K562 (cell line): ENCODE results near the gene IPO13. TPM values are rescaled to one million over a fixed set of nuclear protein-coding genes. Genes with fewer than 3 reads are reported as not detected.

Experiments
- AFF4 ChIP-seq: sonication (generic); formaldehyde crosslinking; IDR thresholded peaks from 2 replicates; pipeline ENCODE4 v1.8.0; 2023; ENCODE audit warnings: mild to moderate bottlenecking, missing genetic modification reagents
- CTCFL ChIP-seq: IDR thresholded peaks from 2 replicates; pipeline ENCODE4 v1.6.1; 2011; ENCODE audit warnings: borderline replicate concordance, low read depth, mild to moderate bottlenecking, moderate library complexity, low read length; ENCODE audit not compliant: insufficient read depth, poor library complexity, severe bottlenecking
- KAT8 ChIP-seq: fragments of 450-650 bp; IDR thresholded peaks from 2 replicates; pipeline ENCODE4 v1.6.1; 2016; ENCODE audit warnings: low read depth, mild to moderate bottlenecking
- MGA ChIP-seq: fragments of 450-650 bp; IDR thresholded peaks from 2 replicates; pipeline ENCODE4 v1.6.1; 2016; ENCODE audit warnings: mild to moderate bottlenecking, moderate library complexity
- SAFB ChIP-seq: fragments of 200-400 bp; formaldehyde crosslinking; IDR thresholded peaks from 2 replicates; pipeline ENCODE4 v1.6.1; 2017; ENCODE audit warnings: low read depth, low read length, borderline replicate concordance
- SAFB2 ChIP-seq: fragments of 200-400 bp; formaldehyde crosslinking; IDR thresholded peaks from 2 replicates; pipeline ENCODE4 v1.6.1; 2018; ENCODE audit warnings: borderline replicate concordance, low read length, low read depth, moderate library complexity; ENCODE audit not compliant: severe bottlenecking
- TEAD2 ChIP-seq: fragments of 450-650 bp; IDR thresholded peaks from 2 replicates; pipeline ENCODE4 v1.6.1; 2016; ENCODE audit warnings: missing genetic modification characterization, control low read depth, missing compliant biosample characterization
- ZNF133 ChIP-seq: fragments of 250-450 bp; sonication (Bioruptor Pico); IDR thresholded peaks from 2 replicates; pipeline ENCODE4 v1.4.0; 2020; ENCODE audit warnings: mild to moderate bottlenecking
- polyA plus RNA-seq, 8 experiments: library from polyadenylated mRNA; depleted of rRNA in 4 of 8; stranded (reverse) in 5 of 8; unstranded in 3 of 8; fragments of >200 nt; fragmentation: Nextera tagmentation in 2 of 8; fragmentation: Illumina TruSeq in 1 of 8; extraction: Ambion mirVana in 2 of 8; extraction: Trizol in 1 of 8; gene quantifications; 2 replicates each; pipeline versions ENCODE4 v1.2.1 to v1.2.3, GENCODE V29; 2011 to 2014; ENCODE audit warnings: inconsistent platforms in 1 of 8, missing spikeins in 1 of 8
- total RNA-seq, 7 experiments: library from RNA; depleted of rRNA in 6 of 7; stranded (reverse); fragments of >200 nt in 6 of 7; fragmentation: Illumina TruSeq in 2 of 7; extraction: Trizol in 2 of 7; gene quantifications; 2 replicates each; pipeline versions ENCODE4 v1.2.1 to v1.2.3, GENCODE V29; 2011 to 2021; ENCODE audit warnings: low replicate concordance in 1 of 7

The IPO13 gene
- total and polyA plus RNA-seq, 9 of the 15 experiments (the other 6 are each of a cell fraction or from before 2014, with no cell fraction given): 7.0 to 30.8 (median 16.2) TPM

- TF ChIP-seq MGA (no peak), KAT8 (no peak), SAFB (no peak), AFF4 (CRISPR knock-in tag) (0 out of 2 replicates have a peak, but pooled peaks have one; percentile 27), TEAD2 (no peak), SAFB2 (no peak), ZNF133 (no peak), CTCFL (peak; percentile 45)
Observed at GRCh38 chr1:43990271-43991199, 43.8 kb downstream of the IPO13 start (continued).
